Measurements from ENCODE around the gene UGT3A1.
"Not testable (repeated sequence)": the region's sequence is repeated elsewhere in the genome, so short reads cannot be mapped to it uniquely, and the experiment has no call there.

UGT3A1 gene

GRCh38 chr5:35990941-35991611, at the start of gene UGT3A1:
Gene UGT3A1 (minus strand): TSS chr5:35991390. CDS start chr5:35991240, 150 bp downstream.
- TF ChIP-seq GATA1 (IDR thresholded peaks at IDR 0.05; ENCODE audit: low read depth, low read length) (no peak), POLR2A (IDR thresholded peaks at IDR 0.05; ENCODE audit: low read length) (no peak)
- no peak for DNase-seq

GRCh38 chr5:36035696-36036095, 44.5 kb upstream of the UGT3A1 start:
- no peak for TF ChIP-seq GATA1 (IDR thresholded peaks at IDR 0.05; ENCODE audit: low read depth, low read length)
- TF ChIP-seq POLR2A (IDR thresholded peaks at IDR 0.05; ENCODE audit: low read length): no peak
- DNase-seq: no peak

- DNase-seq: not testable (repeated sequence)
Measured at GRCh38 chr5:36034536-36035134, 43.4 kb upstream of the UGT3A1 start.

- TF ChIP-seq GATA1 (IDR thresholded peaks at IDR 0.05; ENCODE audit: low read depth, low read length) (no peak), POLR2A (IDR thresholded peaks at IDR 0.05; ENCODE audit: low read length) (no peak)
- DNase-seq: no peak
Measured at GRCh38 chr5:36033486-36033885, 42.3 kb upstream of the UGT3A1 start.

GRCh38 chr5:36033047-36033446, 41.9 kb upstream of the UGT3A1 start:
- TF ChIP-seq POLR2A (IDR thresholded peaks at IDR 0.05; ENCODE audit: low read length): no peak
- TF ChIP-seq GATA1 (IDR thresholded peaks at IDR 0.05; ENCODE audit: low read depth, low read length): no peak
- no peak for DNase-seq

- no peak for DNase-seq
- TF ChIP-seq GATA1 (IDR thresholded peaks at IDR 0.05; ENCODE audit: low read depth, low read length) (no peak), POLR2A (IDR thresholded peaks at IDR 0.05; ENCODE audit: low read length) (no peak)
Measured at GRCh38 chr5:36031223-36031622, 40.0 kb upstream of the UGT3A1 start.

GRCh38 chr5:36029914-36030313, 38.7 kb upstream of the UGT3A1 start:
- no peak for DNase-seq
- TF ChIP-seq POLR2A (IDR thresholded peaks at IDR 0.05; ENCODE audit: low read length): no peak
- no peak for TF ChIP-seq GATA1 (IDR thresholded peaks at IDR 0.05; ENCODE audit: low read depth, low read length)

- no peak for TF ChIP-seq POLR2A (IDR thresholded peaks at IDR 0.05; ENCODE audit: low read length)
- TF ChIP-seq GATA1 (IDR thresholded peaks at IDR 0.05; ENCODE audit: low read depth, low read length): no peak
- no peak for DNase-seq
Measured at GRCh38 chr5:36028816-36029465, 37.8 kb upstream of the UGT3A1 start.

GRCh38 chr5:36027711-36028110, 36.5 kb upstream of the UGT3A1 start:
- no peak for TF ChIP-seq POLR2A (IDR thresholded peaks at IDR 0.05; ENCODE audit: low read length)
- no peak for TF ChIP-seq GATA1 (IDR thresholded peaks at IDR 0.05; ENCODE audit: low read depth, low read length)
- DNase-seq: no peak

GRCh38 chr5:36026706-36027465, 35.7 kb upstream of the UGT3A1 start:
- TF ChIP-seq GATA1 (IDR thresholded peaks at IDR 0.05; ENCODE audit: low read depth, low read length) (no peak), POLR2A (IDR thresholded peaks at IDR 0.05; ENCODE audit: low read length) (no peak)
- DNase-seq: no peak

GRCh38 chr5:36022246-36022645, 31.1 kb upstream of the UGT3A1 start:
- not testable (repeated sequence) for DNase-seq

- DNase-seq: not testable (repeated sequence)
Measured at GRCh38 chr5:36019584-36019983, 28.4 kb upstream of the UGT3A1 start.

- TF ChIP-seq GATA1 (IDR thresholded peaks at IDR 0.05; ENCODE audit: low read depth, low read length) (no peak), POLR2A (IDR thresholded peaks at IDR 0.05; ENCODE audit: low read length) (no peak)
- no peak for DNase-seq
Measured at GRCh38 chr5:36017622-36018021, 26.4 kb upstream of the UGT3A1 start.

GRCh38 chr5:36017004-36017403, 25.8 kb upstream of the UGT3A1 start:
- TF ChIP-seq POLR2A (IDR thresholded peaks at IDR 0.05; ENCODE audit: low read length) (no peak), GATA1 (IDR thresholded peaks at IDR 0.05; ENCODE audit: low read depth, low read length) (no peak)
- no peak for DNase-seq
